ENCODE data around the gene ARMC3. TPM values are rescaled to one million over a fixed set of nuclear protein-coding genes. Genes with fewer than 3 reads are reported as not detected.
"Not testable (repeated sequence)": the region's sequence is repeated elsewhere in the genome, so short reads cannot be mapped to it uniquely, and the experiment has no call there.

The ARMC3 gene, protein sequence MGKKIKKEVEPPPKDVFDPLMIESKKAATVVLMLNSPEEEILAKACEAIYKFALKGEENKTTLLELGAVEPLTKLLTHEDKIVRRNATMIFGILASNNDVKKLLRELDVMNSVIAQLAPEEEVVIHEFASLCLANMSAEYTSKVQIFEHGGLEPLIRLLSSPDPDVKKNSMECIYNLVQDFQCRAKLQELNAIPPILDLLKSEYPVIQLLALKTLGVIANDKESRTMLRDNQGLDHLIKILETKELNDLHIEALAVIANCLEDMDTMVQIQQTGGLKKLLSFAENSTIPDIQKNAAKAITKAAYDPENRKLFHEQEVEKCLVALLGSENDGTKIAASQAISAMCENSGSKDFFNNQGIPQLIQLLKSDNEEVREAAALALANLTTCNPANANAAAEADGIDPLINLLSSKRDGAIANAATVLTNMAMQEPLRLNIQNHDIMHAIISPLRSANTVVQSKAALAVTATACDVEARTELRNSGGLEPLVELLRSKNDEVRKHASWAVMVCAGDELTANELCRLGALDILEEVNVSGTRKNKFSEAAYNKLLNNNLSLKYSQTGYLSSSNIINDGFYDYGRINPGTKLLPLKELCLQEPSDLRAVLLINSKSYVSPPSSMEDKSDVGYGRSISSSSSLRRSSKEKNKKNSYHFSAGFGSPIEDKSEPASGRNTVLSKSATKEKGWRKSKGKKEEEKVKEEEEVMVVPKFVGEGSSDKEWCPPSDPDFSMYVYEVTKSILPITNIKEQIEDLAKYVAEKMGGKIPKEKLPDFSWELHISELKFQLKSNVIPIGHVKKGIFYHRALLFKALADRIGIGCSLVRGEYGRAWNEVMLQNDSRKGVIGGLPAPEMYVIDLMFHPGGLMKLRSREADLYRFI
- total RNA-seq: not detected in 2 replicates

DNA sequence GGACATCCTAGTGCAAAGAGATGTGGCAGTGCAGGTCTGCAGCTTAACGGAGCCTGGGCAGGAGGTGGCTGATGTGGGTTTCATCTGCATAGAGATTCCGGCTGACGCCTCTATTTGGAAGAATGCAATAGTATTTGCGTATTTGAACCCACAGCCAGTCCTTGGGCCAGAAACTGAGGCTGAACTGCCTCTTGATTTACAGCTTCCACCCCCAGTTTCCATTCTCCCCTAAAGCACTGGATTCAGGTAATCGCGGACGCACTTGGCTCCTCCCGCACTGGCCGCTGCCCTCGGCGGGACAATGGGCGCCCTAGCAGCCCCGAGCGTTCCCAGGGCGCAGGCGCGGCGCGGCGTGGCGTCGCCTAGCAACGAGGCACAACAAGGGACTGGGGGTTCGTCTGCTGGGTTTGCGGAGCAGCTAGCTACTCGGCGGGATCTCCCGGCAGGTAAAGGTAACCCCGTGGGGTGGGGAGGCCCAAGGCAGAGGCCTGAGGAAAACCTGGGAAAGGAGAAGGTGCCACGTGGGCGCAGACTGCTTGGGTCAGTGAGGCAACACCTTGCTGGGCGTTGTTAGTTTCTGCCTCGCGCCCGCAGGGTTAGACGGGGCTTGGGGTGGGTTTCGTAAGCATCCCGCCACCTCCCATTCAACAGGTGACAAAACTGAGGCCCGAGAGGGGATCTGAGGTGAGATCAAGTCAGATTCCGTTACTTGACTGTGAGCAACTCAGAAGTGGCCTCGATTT, at the start of gene ARMC3:
ARMC3 (plus strand) TSS at position 393 of the 743 bp plus-strand sequence. CDS start 3,944 bp downstream, outside the sequence.
- DNase-seq (ENCODE audit: low read depth in 2 of 2): peak; percentile 32 to 63

DNA sequence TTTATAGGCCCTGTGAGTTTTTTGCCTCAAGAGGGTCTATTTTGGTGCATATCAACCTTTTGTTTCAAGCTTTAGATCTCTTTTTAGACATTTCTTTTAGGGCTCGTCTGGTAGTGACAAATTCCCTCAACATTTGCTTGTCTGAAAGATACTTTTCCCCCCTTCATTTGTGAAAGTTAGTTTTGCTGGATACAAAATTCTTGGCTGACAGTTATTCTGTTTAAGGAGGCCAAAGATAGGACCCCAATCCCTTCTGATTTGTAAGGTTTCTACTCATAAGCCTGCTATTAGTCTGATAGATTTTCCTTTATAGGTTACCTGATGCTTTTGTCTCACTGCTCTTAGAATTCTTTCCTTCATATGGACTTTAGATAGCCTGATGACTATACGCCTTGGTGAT, 36.1 kb upstream of the ARMC3 start:
- no peak for DNase-seq (ENCODE audit: low read depth in 2 of 2)

DNA sequence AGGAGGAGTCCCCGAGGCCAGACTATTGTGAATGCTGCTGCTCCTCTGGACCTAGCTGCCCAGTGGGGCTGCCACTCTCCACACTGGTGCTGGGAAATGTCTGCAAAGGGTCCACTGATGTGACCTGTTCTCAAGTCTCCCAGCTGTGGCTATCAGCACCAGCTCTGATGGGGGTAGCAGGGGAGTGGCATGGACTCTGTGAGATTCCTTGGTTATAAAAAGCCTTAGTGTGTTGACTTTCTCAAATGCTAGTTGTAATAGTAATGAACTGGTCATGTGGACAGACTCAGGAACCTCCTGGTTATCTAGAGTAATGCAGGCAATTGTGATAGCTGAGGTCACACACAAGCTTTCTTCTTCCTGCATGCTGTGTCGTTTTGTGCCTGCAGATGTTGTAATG, 34.1 kb upstream of the ARMC3 start:
- no peak for DNase-seq (ENCODE audit: low read depth in 2 of 2)

DNA sequence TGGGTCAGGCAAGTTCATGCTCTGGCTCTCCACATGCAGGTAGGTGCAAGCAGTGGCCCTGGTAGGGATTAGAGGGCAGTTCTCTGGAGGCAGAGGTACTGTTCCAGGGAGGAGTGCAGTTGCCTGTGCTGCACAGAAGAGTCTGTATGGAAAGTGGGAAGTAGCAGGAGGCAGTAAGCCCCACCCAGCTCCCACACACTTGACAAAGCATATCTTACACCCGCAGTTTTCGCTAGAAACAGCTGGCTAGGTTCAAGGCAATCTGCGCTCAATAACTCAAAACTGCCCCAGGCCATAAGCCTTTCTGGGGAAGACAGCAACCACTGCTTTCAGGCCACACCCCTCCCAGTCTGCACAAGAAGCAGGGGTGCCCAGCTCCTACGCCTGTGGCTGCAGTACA, 33.1 kb upstream of the ARMC3 start:
- DNase-seq (ENCODE audit: low read depth in 2 of 2): no peak

DNA sequence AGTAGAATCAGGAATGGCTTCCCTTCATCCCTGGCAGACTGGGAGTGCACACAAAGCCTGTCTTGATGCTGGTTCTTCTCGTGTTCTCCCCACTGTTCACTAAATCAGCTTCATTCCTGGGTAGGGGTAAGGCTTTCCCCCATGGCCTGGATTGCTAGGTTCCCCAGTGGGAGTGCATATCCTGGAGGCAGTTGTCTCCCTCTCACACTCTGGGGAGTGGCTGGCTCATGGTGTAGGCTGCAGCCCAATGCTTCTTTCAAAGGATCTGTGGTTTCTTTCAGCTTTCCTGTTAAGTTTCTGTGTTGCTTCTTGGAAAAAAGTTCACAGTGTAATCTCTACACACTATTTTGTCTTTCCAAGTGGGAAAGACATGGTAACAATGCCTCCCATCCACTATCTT, 32.6 kb upstream of the ARMC3 start:
- DNase-seq (ENCODE audit: low read depth in 2 of 2): no peak

DNA sequence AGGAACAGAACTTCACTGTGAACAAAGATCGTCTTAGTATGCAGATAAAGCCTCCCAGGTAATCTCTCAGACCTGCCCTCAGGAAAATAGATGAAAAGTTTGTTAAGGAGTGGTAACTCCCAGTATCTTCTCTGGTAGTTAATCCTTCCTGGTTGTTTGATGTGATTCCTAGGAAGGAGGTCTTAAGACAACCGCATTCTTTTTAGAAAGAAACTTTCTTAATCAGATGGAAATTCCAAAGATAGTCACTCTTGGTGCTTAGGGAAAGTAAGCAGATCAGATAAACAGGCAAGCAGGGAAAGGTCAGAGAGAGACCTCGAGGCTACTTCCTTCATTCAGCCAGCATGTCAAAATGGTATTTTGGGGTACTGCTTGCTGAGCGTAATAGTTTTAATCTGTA, 30.5 kb upstream of the ARMC3 start:
- peak in 1 of 2 donors; percentile 24 for DNase-seq (ENCODE audit: low read depth in 2 of 2)

DNA sequence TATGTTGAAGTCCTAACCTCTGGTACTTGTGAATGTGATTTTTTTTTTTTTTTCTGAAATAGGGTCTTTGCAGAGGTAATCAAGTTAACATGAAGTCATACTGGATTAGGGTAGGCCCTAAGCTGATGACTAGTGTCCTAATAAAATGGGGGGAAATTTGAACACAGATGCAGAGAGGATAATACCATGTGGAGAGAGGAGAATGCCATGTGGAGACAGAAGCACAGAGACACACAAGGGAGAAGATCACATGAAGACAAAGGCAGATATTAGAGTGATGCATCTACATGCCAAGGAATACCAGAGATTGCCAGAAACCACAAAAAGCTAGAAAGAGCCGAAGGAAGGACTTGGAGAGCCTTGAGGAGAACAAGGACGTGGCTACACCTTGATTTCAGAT, 28.5 kb upstream of the ARMC3 start:
- DNase-seq (ENCODE audit: low read depth in 2 of 2): no peak

DNA sequence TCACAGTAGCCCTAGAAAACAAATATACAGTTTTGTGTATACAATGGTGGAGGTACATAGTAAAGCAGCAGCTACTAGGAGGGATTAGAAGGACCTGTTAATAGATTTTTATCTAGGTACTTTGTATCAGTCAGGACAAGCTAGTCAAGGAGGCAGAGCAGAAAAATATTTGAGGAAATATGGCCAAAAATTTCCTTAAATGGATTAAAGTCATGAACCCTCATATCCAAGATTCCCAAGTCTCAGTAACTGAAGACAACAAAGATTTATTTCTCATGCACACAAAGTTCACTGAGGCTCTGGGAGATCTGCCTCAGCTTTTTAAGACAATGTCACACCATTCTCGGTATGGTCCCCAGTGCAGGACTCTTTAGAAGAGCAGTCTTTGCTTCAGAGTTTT, 28.1 kb upstream of the ARMC3 start:
- no peak for DNase-seq (ENCODE audit: low read depth in 2 of 2)

DNA sequence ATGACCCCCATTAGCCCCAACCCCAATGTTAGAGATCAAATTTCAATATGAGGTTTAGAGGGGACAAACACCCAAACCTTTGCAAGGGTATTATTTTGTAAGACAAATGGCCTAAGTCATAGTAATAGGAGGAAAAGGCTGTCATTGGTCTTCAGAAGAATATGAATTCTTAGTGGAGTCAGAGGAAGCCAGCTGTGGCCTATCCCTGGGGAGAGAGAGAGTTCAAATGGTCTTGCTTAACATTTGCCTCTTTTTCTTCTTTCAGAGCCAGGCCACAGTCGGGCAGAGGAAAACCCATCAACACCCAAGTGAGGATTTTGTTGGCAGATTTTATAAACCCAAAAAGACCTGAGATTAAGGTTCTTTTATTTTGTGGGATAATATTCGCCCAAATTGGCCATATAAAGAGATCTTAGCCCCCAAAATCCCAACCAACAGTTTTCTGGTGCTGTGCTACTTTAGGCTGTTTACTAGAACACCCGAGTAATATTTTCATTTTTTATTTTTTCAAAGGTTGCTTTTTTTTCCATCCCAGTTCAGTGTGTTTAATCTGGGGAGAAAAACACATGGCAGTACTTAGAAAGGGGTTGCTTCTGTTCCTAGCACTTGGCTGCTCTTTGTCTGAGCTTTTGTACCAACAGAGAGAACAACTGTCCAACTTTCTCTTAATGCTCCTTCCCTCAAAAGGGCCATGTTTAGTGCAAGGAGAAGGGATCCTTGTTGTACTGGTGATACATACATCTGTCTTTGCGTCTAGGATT, 26.8 kb upstream of the ARMC3 start:
- DNase-seq (ENCODE audit: low read depth in 2 of 2): no peak

DNA sequence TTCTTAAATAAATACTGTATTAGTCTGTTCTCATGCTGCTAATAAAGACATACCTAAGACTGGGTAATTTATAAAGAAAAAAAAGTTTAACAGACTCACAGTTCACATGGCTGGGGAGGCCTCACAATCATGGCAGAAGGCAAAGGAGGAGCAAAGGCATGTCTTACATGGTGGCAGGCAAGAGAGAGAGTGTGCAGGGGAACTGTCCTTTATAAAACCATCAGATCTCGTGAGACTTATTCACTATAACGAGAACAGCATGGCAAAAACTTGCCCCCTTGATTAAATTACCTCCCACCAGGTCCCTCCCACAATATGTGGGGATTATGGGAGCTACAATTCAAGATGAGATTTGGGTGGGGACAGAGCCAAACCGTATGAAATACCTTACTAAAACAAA, 25.7 kb upstream of the ARMC3 start:
- not testable (repeated sequence) for DNase-seq (ENCODE audit: low read depth in 2 of 2)

DNA sequence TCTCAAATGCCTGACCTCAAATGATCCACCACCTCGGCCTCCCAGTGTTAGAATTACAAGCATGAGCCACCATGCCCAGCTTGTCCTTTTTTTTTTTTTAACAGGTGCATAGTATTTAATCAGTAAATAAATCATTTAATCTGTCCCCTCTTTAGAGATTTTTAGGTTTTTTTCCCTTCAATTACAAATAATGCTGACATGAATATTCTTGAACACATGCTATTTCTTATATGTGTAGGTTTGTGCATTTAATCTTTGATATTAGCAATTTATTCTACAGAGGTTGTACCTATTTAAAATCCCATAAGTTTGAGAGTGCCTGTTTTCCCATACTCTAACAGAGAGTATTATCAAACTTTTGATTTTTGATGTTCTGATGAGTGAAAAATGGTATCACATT, 24.2 kb upstream of the ARMC3 start:
- DNase-seq (ENCODE audit: low read depth in 2 of 2): no peak

DNA sequence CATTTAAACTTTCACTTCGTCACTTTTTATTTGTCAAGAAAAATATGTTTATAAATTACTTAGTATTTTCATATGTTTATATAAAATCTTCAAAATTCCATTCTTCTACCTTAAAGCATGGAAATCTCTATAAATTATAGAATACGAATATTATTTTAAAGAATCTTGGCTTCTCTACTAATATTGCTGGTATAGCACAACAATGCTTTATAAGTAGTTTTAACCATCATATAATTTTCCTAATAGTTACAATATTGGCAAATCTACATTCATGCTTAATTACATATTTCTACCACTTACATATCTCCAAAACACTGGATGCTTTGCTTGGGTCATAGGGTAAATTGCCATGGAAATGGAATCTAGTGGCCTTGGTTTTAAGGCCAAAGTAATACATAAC, 21.1 kb upstream of the ARMC3 start:
- no peak for DNase-seq (ENCODE audit: low read depth in 2 of 2)

DNA sequence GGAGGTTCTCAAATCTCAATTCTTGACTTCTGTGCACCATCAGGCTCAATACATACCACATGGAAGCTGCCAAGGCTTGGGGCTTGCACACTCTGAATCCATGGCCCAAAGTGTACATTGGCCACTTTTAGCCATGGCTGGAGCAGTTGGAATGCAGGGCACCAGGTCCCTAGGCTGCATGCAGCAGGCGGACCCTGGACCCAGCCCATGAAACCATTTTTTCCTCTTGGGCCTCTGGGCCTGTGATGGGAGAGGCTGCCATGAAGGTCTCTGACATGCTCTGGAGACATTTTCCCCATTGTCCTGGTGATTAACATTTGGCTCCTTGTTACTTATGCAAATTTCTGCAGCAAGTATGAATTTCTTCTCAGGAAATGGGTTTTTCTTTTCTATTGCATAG, 19.0 kb upstream of the ARMC3 start:
- DNase-seq (ENCODE audit: low read depth in 2 of 2): no peak

DNA sequence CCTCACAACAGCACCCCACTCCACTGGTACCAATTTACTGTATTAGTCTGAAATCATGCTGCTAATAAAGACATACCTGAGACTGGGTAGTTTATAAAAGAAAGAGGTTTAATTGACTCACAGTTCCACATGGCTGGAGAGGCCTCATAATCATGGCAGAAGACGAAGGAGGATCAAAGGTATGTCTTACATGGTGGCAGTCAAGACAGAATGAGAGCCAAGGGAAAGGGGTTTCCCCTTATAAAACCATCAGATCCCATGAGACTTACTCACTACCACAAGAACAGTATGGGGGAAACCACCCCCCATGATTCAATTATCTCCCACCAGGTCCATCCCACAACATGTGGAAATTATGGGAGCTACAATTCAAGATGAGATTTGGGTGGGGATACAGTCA, 18.2 kb upstream of the ARMC3 start:
- DNase-seq (ENCODE audit: low read depth in 2 of 2): not testable (repeated sequence)

DNA sequence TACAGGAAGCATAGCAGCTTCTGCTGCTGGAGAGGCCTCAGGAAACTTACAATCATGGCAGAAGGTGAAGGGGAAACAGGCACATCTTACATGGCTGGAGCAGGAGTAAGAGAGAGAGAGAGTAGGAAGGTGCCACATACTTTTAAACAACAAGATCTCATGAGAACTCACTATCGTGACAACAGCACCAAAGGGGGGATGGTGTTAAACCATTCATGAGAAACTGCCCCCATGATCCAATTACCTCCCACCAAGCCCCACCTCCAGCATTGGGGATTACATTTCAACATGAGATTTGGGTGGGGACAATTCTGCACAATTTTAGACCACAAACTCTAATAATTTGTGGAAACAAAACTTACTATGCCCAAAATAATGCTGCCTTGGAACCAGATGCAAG, 16.8 kb upstream of the ARMC3 start:
- DNase-seq (ENCODE audit: low read depth in 2 of 2): no peak

DNA sequence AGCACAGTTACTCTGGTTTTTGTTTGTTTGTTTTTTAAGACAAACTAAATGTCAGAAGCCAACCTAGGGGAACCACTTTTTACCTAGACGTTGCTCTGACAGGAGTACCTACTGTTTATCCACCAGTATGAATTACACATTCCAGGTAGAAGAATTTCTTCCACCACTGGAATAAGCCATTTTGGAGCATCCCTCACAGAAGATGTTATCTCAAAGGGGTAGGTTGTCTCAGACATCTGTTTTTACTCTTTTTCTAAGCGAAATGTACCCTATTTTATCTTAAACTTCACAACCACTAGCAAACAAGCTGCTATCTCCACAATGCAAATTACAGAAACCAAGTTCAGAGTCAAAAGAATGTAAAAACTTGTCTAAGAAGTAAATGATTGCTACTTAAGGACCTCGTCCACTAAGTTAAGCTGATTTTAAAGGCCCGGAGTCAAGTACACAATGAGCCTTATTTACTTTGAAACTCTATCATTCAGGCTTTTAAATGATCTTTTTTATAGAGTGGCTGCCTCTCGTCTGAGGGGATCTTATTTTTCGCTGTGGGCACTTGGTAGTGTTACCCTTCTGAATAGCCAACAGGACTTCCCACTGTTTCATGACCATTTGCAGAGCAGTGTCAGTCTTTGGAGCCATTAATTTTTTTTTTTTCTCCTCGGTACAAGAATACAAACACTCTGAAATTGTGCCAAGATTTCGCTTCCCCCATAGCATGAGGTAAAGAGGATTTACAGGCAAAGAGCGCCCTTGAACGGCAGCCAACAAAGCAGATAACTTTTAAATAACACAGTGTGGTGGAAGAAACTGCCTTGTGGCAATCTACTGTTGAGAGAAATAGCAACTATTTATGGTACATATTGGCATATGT, 15.7 kb upstream of the ARMC3 start:
- peak; percentile 78 to 83 for DNase-seq (ENCODE audit: low read depth in 2 of 2)

DNA sequence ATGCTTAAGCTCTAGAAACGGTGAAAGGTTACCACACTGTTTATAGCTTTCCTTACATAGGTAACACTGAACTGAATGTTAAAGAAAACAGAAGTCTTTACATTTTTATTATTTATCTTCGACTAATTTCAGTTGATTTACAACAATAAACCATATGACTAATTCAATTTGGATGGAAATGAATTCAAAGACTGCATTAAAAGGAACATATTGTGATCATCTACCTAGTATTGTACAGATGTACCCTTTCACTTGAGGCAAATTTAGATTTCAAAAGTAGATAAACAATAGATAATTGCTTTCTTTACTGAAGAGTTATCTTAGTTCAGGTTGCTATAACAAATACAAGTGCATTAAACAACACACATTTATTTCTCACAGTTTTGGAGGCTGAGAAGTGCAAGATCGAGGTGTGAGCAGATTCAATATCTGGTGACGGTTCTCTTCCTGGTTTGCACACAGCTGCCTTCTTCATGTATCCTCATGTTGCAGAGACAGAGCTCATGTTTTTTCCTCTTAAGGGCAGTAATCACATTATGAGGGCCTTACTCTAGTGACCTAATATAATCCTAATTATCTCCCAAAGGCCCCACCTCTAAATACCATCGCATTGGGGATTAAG, 15.0 kb upstream of the ARMC3 start:
- DNase-seq (ENCODE audit: low read depth in 2 of 2): no peak

DNA sequence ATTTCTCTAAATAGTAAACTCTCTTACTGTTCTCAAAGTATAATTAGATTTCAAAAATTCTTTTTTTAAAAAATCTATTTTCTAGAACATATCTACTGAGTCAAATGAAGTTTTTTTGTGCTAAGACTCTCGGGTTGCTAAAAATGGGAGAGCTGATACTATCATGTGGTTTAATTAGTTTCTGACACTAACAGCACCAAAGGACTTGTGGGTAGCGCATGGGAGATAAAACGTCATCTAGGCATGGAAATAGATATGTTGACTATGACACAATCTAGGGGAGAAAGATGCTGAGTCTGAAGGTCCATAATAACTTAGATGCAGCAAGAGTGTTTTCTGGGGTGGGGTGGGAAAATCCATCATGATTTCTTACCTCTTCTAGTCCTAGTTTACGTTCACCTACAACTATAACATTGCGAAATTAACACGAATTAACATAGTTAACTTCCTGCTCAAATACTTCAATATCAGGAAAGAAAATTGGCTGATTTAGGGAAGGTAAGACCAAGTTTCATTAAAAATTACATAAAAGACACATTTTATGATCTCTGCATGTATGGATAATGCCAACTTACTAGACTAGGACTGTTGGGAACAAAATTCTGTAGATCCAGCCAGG, 14.3 kb upstream of the ARMC3 start:
- no peak for DNase-seq (ENCODE audit: low read depth in 2 of 2)

DNA sequence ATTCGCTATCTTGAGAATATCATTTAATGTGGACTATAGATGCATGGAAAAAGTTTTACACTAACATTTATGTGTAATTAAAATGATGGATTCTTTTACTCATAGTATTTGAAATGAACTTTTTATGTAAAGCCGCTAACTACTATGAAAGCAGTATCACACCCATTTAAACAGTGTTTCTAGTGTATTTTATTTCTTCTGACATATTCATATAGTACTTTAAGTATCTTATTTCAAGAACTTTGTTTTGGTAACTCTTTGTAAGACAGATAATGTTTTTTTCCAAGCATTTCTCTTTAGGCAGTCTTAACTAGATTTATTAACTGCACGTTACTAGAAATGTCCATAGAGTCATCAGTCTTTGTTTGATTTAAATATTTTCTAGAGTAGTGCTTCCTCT, 12.5 kb upstream of the ARMC3 start:
- no peak for DNase-seq (ENCODE audit: low read depth in 2 of 2)
